ENCODE data around the gene EPHA3.

DNA sequence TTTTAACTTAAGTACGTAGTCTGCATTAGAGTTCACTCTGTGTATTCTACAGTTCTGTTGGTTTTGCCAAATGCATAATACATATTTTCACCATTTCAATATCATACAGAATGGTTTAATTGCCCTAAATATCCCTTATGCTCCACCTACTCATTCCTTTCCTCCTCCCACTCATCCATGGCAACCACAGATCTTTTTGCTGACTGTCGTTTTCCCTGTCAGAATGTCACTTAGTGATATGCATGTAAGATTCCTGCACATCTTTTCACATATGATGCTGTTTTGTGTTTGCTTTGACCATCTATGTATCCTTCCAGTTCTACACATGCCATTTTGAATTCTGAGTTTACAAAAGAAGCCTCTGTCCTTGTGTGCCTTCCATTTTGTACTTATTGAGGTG lies 36.7 kb downstream of the EPHA3 start:
- TF ChIP-seq EP300 (IDR thresholded peaks at IDR 0.05) = no peak
- TF ChIP-seq POLR2AphosphoS5 (IDR thresholded peaks at IDR 0.05) = no peak
- TF ChIP-seq, protein P1, sequence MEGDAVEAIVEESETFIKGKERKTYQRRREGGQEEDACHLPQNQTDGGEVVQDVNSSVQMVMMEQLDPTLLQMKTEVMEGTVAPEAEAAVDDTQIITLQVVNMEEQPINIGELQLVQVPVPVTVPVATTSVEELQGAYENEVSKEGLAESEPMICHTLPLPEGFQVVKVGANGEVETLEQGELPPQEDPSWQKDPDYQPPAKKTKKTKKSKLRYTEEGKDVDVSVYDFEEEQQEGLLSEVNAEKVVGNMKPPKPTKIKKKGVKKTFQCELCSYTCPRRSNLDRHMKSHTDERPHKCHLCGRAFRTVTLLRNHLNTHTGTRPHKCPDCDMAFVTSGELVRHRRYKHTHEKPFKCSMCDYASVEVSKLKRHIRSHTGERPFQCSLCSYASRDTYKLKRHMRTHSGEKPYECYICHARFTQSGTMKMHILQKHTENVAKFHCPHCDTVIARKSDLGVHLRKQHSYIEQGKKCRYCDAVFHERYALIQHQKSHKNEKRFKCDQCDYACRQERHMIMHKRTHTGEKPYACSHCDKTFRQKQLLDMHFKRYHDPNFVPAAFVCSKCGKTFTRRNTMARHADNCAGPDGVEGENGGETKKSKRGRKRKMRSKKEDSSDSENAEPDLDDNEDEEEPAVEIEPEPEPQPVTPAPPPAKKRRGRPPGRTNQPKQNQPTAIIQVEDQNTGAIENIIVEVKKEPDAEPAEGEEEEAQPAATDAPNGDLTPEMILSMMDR (IDR thresholded peaks at IDR 0.05) = no peak
- TF ChIP-seq POLR2A (IDR thresholded peaks at IDR 0.05) = no peak
